IMR-90 (cell line): ENCODE measurements around the gene SRRM3. TPM values are rescaled to one million over a fixed set of nuclear protein-coding genes. Genes with fewer than 3 reads are reported as not detected.
"Not testable (repeated sequence)": the region's sequence is repeated elsewhere in the genome, so short reads cannot be mapped to it uniquely, and the experiment has no call there.

Experiments
- ATAC-seq: fragments of 200-7000 bp; cut with Tn5 transposase; 2 replicates; pipeline ENCODE4 v1.9.1; 2020; ENCODE audit warnings: low read depth, mild to moderate bottlenecking, moderate library complexity
- BruUV-seq: library from RNA; stranded (reverse); fragments of 400-500 nt; replicated peaks from 2 replicates; lab custom pipeline; 2021; lab: Mats Ljungman, UMichigan
- CTCF ChIA-PET: fragments of 300-600 bp; formaldehyde crosslinking; extraction: SDS; loops from one replicate; lab custom pipeline; 2021; ENCODE audit warnings: antibody characterized with exemption; lab: Yijun Ruan, JAX
- POLR2A ChIA-PET: fragments of 300-600 bp; sonication (Branson Sonifier 250); formaldehyde crosslinking; loops from one replicate; lab custom pipeline; 2022; ENCODE audit warnings: antibody characterized with exemption; ENCODE audit not compliant: unreplicated experiment; lab: Charles Lee
- DNase-seq: peaks from one replicate; pipeline ENCODE4 v3.0.0; 2013
- H2AFZ ChIP-seq: replicated peaks from 2 replicates; pipeline ENCODE3; 2013; ENCODE audit warnings: low read length, mild to moderate bottlenecking; ENCODE audit not compliant: poor library complexity
- H2AK5ac ChIP-seq: 2 replicates; pipeline ENCODE4 v1.6.1; 2013; ENCODE audit warnings: low read depth, low read length, inconsistent platforms
- H2AK9ac ChIP-seq: replicated peaks from 2 replicates; pipeline ENCODE3; 2013; ENCODE audit warnings: mild to moderate bottlenecking, low read depth, low read length, moderate library complexity; ENCODE audit not compliant: poor library complexity
- H2BK120ac ChIP-seq: 2 replicates; pipeline ENCODE4 v1.6.1; 2013; ENCODE audit warnings: low read depth, low read length, inconsistent platforms
- H2BK15ac ChIP-seq: 3 replicates; pipeline ENCODE4 v1.6.1; 2013; ENCODE audit warnings: low read depth, low read length, inconsistent platforms
- H2BK20ac ChIP-seq: 2 replicates; pipeline ENCODE4 v1.6.1; 2013; ENCODE audit warnings: low read depth, mild to moderate bottlenecking, inconsistent platforms, low read length, moderate library complexity
- H2BK5ac ChIP-seq: 2 replicates; pipeline ENCODE4 v1.6.1; 2013; ENCODE audit warnings: mild to moderate bottlenecking, low read depth, low read length, inconsistent platforms; ENCODE audit not compliant: poor library complexity, severe bottlenecking
- H3K14ac ChIP-seq: replicated peaks from 2 replicates; pipeline ENCODE4 v1.6.1; 2013; ENCODE audit warnings: low read depth, low read length, inconsistent platforms
- H3K18ac ChIP-seq: 2 replicates; pipeline ENCODE4 v1.6.1; 2013; ENCODE audit warnings: low read depth, low read length, control low read depth
- H3K23ac ChIP-seq: 2 replicates; pipeline ENCODE4 v1.6.1; 2013; ENCODE audit warnings: low read depth, low read length, inconsistent platforms
- H3K27ac ChIP-seq: 2 replicates; pipeline ENCODE4 v1.5.1; 2013; ENCODE audit warnings: mild to moderate bottlenecking, control low read depth, low read length; ENCODE audit not compliant: insufficient read depth
- H3K27me3 ChIP-seq: 2 replicates; pipeline ENCODE4 v1.6.1; 2013; ENCODE audit warnings: low read length; ENCODE audit not compliant: control insufficient read depth, insufficient read depth
- H3K36me3 ChIP-seq: 2 replicates; pipeline ENCODE4 v1.6.1; 2013; ENCODE audit warnings: low read length, mixed read lengths; ENCODE audit not compliant: control insufficient read depth, insufficient read depth
- H3K4ac ChIP-seq: 2 replicates; pipeline ENCODE4 v1.6.1; 2013; ENCODE audit warnings: low read depth, low read length, inconsistent platforms
- H3K4me1 ChIP-seq: 2 replicates; pipeline ENCODE4 v1.6.1; 2013; ENCODE audit warnings: low read length, mixed read lengths; ENCODE audit not compliant: control insufficient read depth, insufficient read depth
- H3K4me2 ChIP-seq: 2 replicates; pipeline ENCODE4 v1.6.1; 2013; ENCODE audit warnings: low read depth, mild to moderate bottlenecking, control low read depth, low read length, moderate library complexity
- H3K4me3 ChIP-seq: 2 replicates; pipeline ENCODE4 v1.5.1; 2013; ENCODE audit warnings: low read depth, mild to moderate bottlenecking, control low read depth, low read length, moderate library complexity; ENCODE audit not compliant: insufficient read depth
- H3K56ac ChIP-seq: 2 replicates; pipeline ENCODE4 v1.6.1; 2013; ENCODE audit warnings: low read length, inconsistent platforms; ENCODE audit not compliant: insufficient read depth; ENCODE audit errors: extremely low read depth
- H3K79me1 ChIP-seq, 2 experiments: 2 replicates each; pipeline ENCODE4 v1.6.1; 2013; ENCODE audit warnings: low read length in 2 of 2, inconsistent platforms in 1 of 2, low read depth in 1 of 2
- H3K9ac ChIP-seq: 2 replicates; pipeline ENCODE4 v1.6.1; 2013; ENCODE audit warnings: low read depth, low read length, control low read depth
- H3K9me1 ChIP-seq: 2 replicates; pipeline ENCODE4 v1.6.1; 2013; ENCODE audit warnings: low read length, inconsistent platforms; ENCODE audit not compliant: insufficient read depth
- H3K9me3 ChIP-seq: 2 replicates; pipeline ENCODE4 v1.6.1; 2013; ENCODE audit warnings: low read length; ENCODE audit not compliant: control insufficient read depth, insufficient read depth
- H4K20me1 ChIP-seq: 2 replicates; pipeline ENCODE4 v1.6.1; 2013; ENCODE audit warnings: low read length, inconsistent platforms; ENCODE audit not compliant: insufficient read depth
- H4K5ac ChIP-seq: 2 replicates; pipeline ENCODE4 v1.6.1; 2013; ENCODE audit warnings: mild to moderate bottlenecking, low read depth, low read length, control low read depth
- H4K8ac ChIP-seq, 2 experiments: 2 replicates each; pipeline ENCODE4 v1.6.1; 2013; ENCODE audit warnings: low read depth in 2 of 2, low read length in 2 of 2, control low read depth in 1 of 2, inconsistent platforms in 1 of 2
- H4K91ac ChIP-seq: 2 replicates; pipeline ENCODE4 v1.6.1; 2013; ENCODE audit warnings: low read depth, low read length, inconsistent platforms; ENCODE audit not compliant: insufficient read depth
- WGBS, 2 experiments: methylation state at CpG; one replicate each; pipeline versions ENCODE4 v1.1.5 to v1.1.7; 2013; ENCODE audit warnings: missing lambda C conversion rate in 2 of 2; ENCODE audit not compliant: insufficient read length in 1 of 2; ENCODE audit errors: extremely low coverage in 2 of 2; 5-methylcytosine and 5-hydroxymethylcytosine counted together
- dilution Hi-C: fragments of 300-500 bp; cut with HindIII; formaldehyde crosslinking; loops from one replicate; pipeline ENCODE4 v1.14.3; 2018; ENCODE audit warnings: low sequenced_read_pairs; ENCODE audit not compliant: unreplicated experiment
- in situ Hi-C: fragments of 300-500 bp; cut with MboI; formaldehyde crosslinking; loops from 3 replicates; pipeline ENCODE4 v1.14.3; 2019; ENCODE audit warnings: low sequenced_read_pairs, inconsistent platforms, mixed read lengths
- intact Hi-C: fragments of 100-400 bp; cut with micrococcal nuclease; formaldehyde crosslinking; loops from 2 replicates; pipeline ENCODE4 v1.10.0; 2022
- polyA plus RNA-seq, 3 experiments: library from polyadenylated mRNA; depleted of rRNA; stranded (reverse); fragments of >200 nt; gene quantifications; 2 replicates each; pipeline ENCODE4 v1.2.3, GENCODE V29; 2012; ENCODE audit warnings: low replicate concordance in 1 of 3
- total RNA-seq: library from RNA; depleted of rRNA; stranded (reverse); fragments of >200 nt; gene quantifications from 2 replicates; pipeline ENCODE4 v1.2.3, GENCODE V29; 2012

Gene SRRM3
- total and polyA plus RNA-seq, 2 of the 4 experiments (the other 2 are of a cell fraction) = 0.18 to 2.5 TPM

- no CpG with 5 or more reads among the region's 2 CpGs for WGBS, 2 experiments
- not testable (repeated sequence) for H3K9ac ChIP-seq, H3K4me1 ChIP-seq
Measured at GRCh38 chr7:76271384-76271783, 69.7 kb downstream of the SRRM3 start.

More at GRCh38 chr7:76271384-76271783, 69.7 kb downstream of the SRRM3 start:
- intact Hi-C loops, H2AK5ac ChIP-seq, H4K5ac ChIP-seq, in situ Hi-C loops, H3K4ac ChIP-seq, BruUV-seq, H3K4me3 ChIP-seq, H3K23ac ChIP-seq, H4K91ac ChIP-seq, H4K8ac ChIP-seq, DNase-seq, H3K27ac ChIP-seq, H2AK9ac ChIP-seq, H2BK120ac ChIP-seq, H3K9me1 ChIP-seq, H2BK20ac ChIP-seq, H3K56ac ChIP-seq, H3K9me3 ChIP-seq, H3K36me3 ChIP-seq, H3K18ac ChIP-seq, POLR2A ChIA-PET, H3K14ac ChIP-seq, H2AFZ ChIP-seq, dilution Hi-C loops, ATAC-seq, H4K20me1 ChIP-seq, H2BK5ac ChIP-seq, H2BK15ac ChIP-seq, H3K4me2 ChIP-seq, H3K79me1 ChIP-seq: not testable (repeated sequence)
- CTCF ChIA-PET = interaction anchor here (1.3 kb wide), 1 partner anchor 20 kb away, joined by 4 read pairs; no protein-coding TSS in a partner anchor
- peaks cover 76% of the 10 kb centered on the region for H3K27me3 ChIP-seq
